ENCODE results near the gene ACAD8. TPM values are rescaled to one million over a fixed set of nuclear protein-coding genes. Genes with fewer than 3 reads are reported as not detected.

Gene ACAD8
- total and polyA plus RNA-seq, 2 of the 4 experiments (the other 2 are of a cell fraction): 11.1 to 21.2 TPM

GRCh38 chr11:134258577-134258976 is 5.2 kb downstream of the ACAD8 start:
- no TSS peak for BruUV-seq (replicated peaks)
- Histone ChIP-seq H3K27me3 (ENCODE audit: control insufficient read depth, insufficient read depth, low read length) (no peaks in the 10 kb centered on the region), H3K9ac (ENCODE audit: low read depth, low read length) (no peak overlapping the region), H2AK9ac (replicated peaks; ENCODE audit: low read depth, low read length, poor library complexity) (no peak overlapping the region), H3K36me3 (ENCODE audit: control insufficient read depth, insufficient read depth, low read length) (peaks cover 42% of the 10 kb centered on the region), H2BK15ac (ENCODE audit: low read depth, low read length) (no peak overlapping the region), H3K14ac (replicated peaks; ENCODE audit: low read depth, low read length) (no peak overlapping the region), H2BK5ac (ENCODE audit: low read depth, low read length, poor library complexity, severe bottlenecking) (no peak overlapping the region), H3K79me1 (ENCODE audit: low read depth in 1 of 2, low read length in 2 of 2) (peaks cover 5 to 11% of the 10 kb centered on the region in 2 experiments; a peak in 2 of 4 replicates), H4K5ac (ENCODE audit: low read depth, low read length) (no peak overlapping the region), H3K56ac (ENCODE audit: extremely low read depth, insufficient read depth, low read length) (no peak overlapping the region), H2AFZ (replicated peaks; ENCODE audit: low read length, poor library complexity) (no peak overlapping the region), H3K4me3 (ENCODE audit: insufficient read depth, low read depth, low read length) (no peak overlapping the region), H3K9me1 (ENCODE audit: insufficient read depth, low read length) (no peaks in the 10 kb centered on the region; the same call in 1 of the 2 replicates), H2BK120ac (ENCODE audit: low read depth, low read length) (no peak overlapping the region), H3K4ac (ENCODE audit: low read depth, low read length) (no peak overlapping the region), H2AK5ac (ENCODE audit: low read depth, low read length) (no peak overlapping the region), H4K20me1 (ENCODE audit: insufficient read depth, low read length) (no peaks in the 10 kb centered on the region; the same call in 1 of the 2 replicates), H3K9me3 (ENCODE audit: control insufficient read depth, insufficient read depth, low read length) (no peaks in the 10 kb centered on the region), H4K91ac (ENCODE audit: insufficient read depth, low read depth, low read length) (no peak overlapping the region), H2BK20ac (ENCODE audit: low read depth, low read length) (no peak overlapping the region), H4K8ac (ENCODE audit: low read depth in 2 of 2, low read length in 2 of 2) (no peak overlapping the region), H3K23ac (ENCODE audit: low read depth, low read length) (no peak overlapping the region), H3K18ac (ENCODE audit: low read depth, low read length) (no peak overlapping the region), H3K4me2 (ENCODE audit: low read depth, low read length) (no peak overlapping the region), H3K27ac (ENCODE audit: insufficient read depth, low read length) (no peak overlapping the region), H3K4me1 (ENCODE audit: control insufficient read depth, insufficient read depth, low read length) (no peaks in the 10 kb centered on the region)
- intact Hi-C loops (cut with micrococcal nuclease) (loop anchor here (10.0 kb wide), 1 partner anchor 214 kb away; no protein-coding TSS in a partner anchor), dilution Hi-C loops (cut with HindIII; ENCODE audit: low sequenced_read_pairs, unreplicated experiment) (no loop called here), in situ Hi-C loops (cut with MboI; ENCODE audit: low sequenced_read_pairs) (loop anchor here (10.0 kb wide), 1 partner anchor 214 kb away; no protein-coding TSS in a partner anchor)
- ChIA-PET CTCF (no interaction called here), POLR2A (ENCODE audit: unreplicated experiment) (no interaction called here)
- no peak for ATAC-seq (ENCODE audit: low read depth)
- WGBS, 2 experiments (ENCODE audit: extremely low coverage in 2 of 2, insufficient read length in 1 of 2): no CpG with 5 or more reads among the region's 4 CpGs
- TF ChIP-seq ELK1 (IDR thresholded peaks at IDR 0.05; ENCODE audit: borderline replicate concordance, low read depth, low read length): no peak
- TF ChIP-seq MAFK (IDR thresholded peaks at IDR 0.05; ENCODE audit: low read depth, low read length): no peak
- no peak for TF ChIP-seq MXI1 (IDR thresholded peaks at IDR 0.05; ENCODE audit: borderline replicate concordance, low read depth, low read length)
- no peak for TF ChIP-seq BHLHE40 (IDR thresholded peaks at IDR 0.05; ENCODE audit: low read depth, low read length)
- TF ChIP-seq NFE2L2 (IDR thresholded peaks at IDR 0.05; ENCODE audit: low read depth, low read length): no peak
- TF ChIP-seq MAZ (IDR thresholded peaks at IDR 0.05; ENCODE audit: borderline replicate concordance, low read depth, low read length): no peak
- TF ChIP-seq RAD21 (IDR thresholded peaks at IDR 0.05; ENCODE audit: low read length): no peak
- TF ChIP-seq CEBPB (IDR thresholded peaks at IDR 0.05; ENCODE audit: low read depth, low read length): no peak
- no peak for TF ChIP-seq CTCF (conservative IDR thresholded peaks at IDR 0.05; ENCODE audit: low read depth, low read length)
- TF ChIP-seq RFX5 (IDR thresholded peaks at IDR 0.05; ENCODE audit: low read depth, low read length): no peak
- no peak for TF ChIP-seq POLR2A (IDR thresholded peaks at IDR 0.05; ENCODE audit: low read depth, low read length)
- TF ChIP-seq RCOR1 (IDR thresholded peaks at IDR 0.05; ENCODE audit: insufficient replicate concordance, low read length): no peak
- no peak for DNase-seq

All from IMR-90 (cell line).